Panc1 (cell line): Measurements from ENCODE around the gene TTLL6. TPM values are rescaled to one million over a fixed set of nuclear protein-coding genes. Genes with fewer than 3 reads are reported as not detected.

Experiments
- ATAC-seq: fragments of 200-7000 bp; cut with Tn5 transposase; 2 replicates; pipeline ENCODE4 v1.9.1; 2020; ENCODE audit warnings: mild to moderate bottlenecking, moderate library complexity
- BruUV-seq: library from RNA; stranded (reverse); fragments of 400-500 nt; replicated peaks from 2 replicates; lab custom pipeline; 2021; lab: Mats Ljungman, UMichigan
- CTCF ChIA-PET: fragments of 300-600 bp; sonication (Branson Sonifier 250); formaldehyde crosslinking; loops from one replicate; lab custom pipeline; 2022; ENCODE audit warnings: antibody characterized with exemption; lab: Charles Lee
- POLR2A ChIA-PET: fragments of 300-600 bp; sonication (Branson Sonifier 250); formaldehyde crosslinking; loops from one replicate; lab custom pipeline; 2022; ENCODE audit warnings: antibody characterized with exemption; lab: Charles Lee
- DNase-seq: peaks from one replicate; pipeline ENCODE4 v3.0.0-alpha.2; 2010; ENCODE audit warnings: low read depth, low spot score
- H3K27ac ChIP-seq: 2 replicates; pipeline ENCODE4 v1.5.1; 2011; ENCODE audit warnings: mild to moderate bottlenecking, low read length, inconsistent platforms
- H3K27me3 ChIP-seq: fragments of 200-500 bp; sonication (Bioruptor generic); 2 replicates; pipeline ENCODE4 v1.6.0; 2014; ENCODE audit warnings: low read length, inconsistent platforms; ENCODE audit not compliant: control insufficient read depth, insufficient read depth
- H3K36me3 ChIP-seq: fragments of 200-500 bp; sonication (Bioruptor generic); 2 replicates; pipeline ENCODE4 v1.5.1; 2014; ENCODE audit warnings: inconsistent platforms, mild to moderate bottlenecking, low read length, moderate library complexity; ENCODE audit not compliant: control insufficient read depth, insufficient read depth
- H3K4me1 ChIP-seq: 2 replicates; pipeline ENCODE4 v1.5.1; 2011; ENCODE audit warnings: inconsistent platforms, mild to moderate bottlenecking, low read length, moderate library complexity; ENCODE audit not compliant: control insufficient read depth, insufficient read depth
- H3K4me3 ChIP-seq, 2 experiments: 2 replicates each; pipeline ENCODE4 v1.5.1; 2011 to 2012; ENCODE audit warnings: low read depth in 2 of 2, low read length in 2 of 2, mild to moderate bottlenecking in 2 of 2, inconsistent platforms in 1 of 2, moderate library complexity in 1 of 2
- H3K9me3 ChIP-seq: fragments of 200-500 bp; sonication (Bioruptor generic); 2 replicates; pipeline ENCODE4 v1.5.1; 2014; ENCODE audit warnings: low read depth, mild to moderate bottlenecking, inconsistent platforms, low read length, moderate library complexity; ENCODE audit not compliant: control insufficient read depth, insufficient read depth
- POLR2AphosphoS5 ChIP-seq: IDR thresholded peaks from 2 replicates; pipeline ENCODE4 v1.6.1; 2012; ENCODE audit warnings: mild to moderate bottlenecking, low read depth, low read length, moderate library complexity
- SIN3A ChIP-seq: IDR thresholded peaks from 2 replicates; pipeline ENCODE4 v1.6.1; 2012; ENCODE audit warnings: low read depth, mild to moderate bottlenecking, low read length, moderate library complexity, borderline replicate concordance; ENCODE audit not compliant: insufficient read depth
- TCF7L2 ChIP-seq: IDR thresholded peaks from 2 replicates; pipeline ENCODE4 v1.6.1; 2011; ENCODE audit warnings: mild to moderate bottlenecking, low read depth, low read length, inconsistent platforms
- in situ Hi-C: cut with HindIII; loops from 2 replicates; pipeline ENCODE4 v1.10.0; 2016; ENCODE audit warnings: low sequenced_read_pairs, low pct_unique_long_range_greater_than_20kb
- intact Hi-C: fragments of 100-400 bp; cut with micrococcal nuclease; formaldehyde crosslinking; loops from one replicate; pipeline ENCODE4 v1.10.0; 2022; ENCODE audit not compliant: unreplicated experiment
- total RNA-seq: library from RNA; stranded (reverse); gene quantifications from one replicate; pipeline ENCODE4 v1.2.1, GENCODE V29; 2021; ENCODE audit not compliant: unreplicated experiment
- TF ChIP-seq, protein P1 (sequence below), 2 experiments: IDR thresholded peaks; 2 replicates each; pipeline ENCODE4 v1.6.1; 2011 to 2012; ENCODE audit warnings: low read depth in 2 of 2, control low read depth in 1 of 2, low read length in 1 of 2, mild to moderate bottlenecking in 1 of 2, moderate library complexity in 1 of 2; ENCODE audit not compliant: insufficient read depth in 1 of 2
- TF ChIP-seq, protein P2 (sequence below): fragments of 450-650 bp; IDR thresholded peaks from 2 replicates; pipeline ENCODE4 v1.5.1; 2017; ENCODE audit warnings: mild to moderate bottlenecking

TTLL6 gene
- total RNA-seq, 1 experiment from 2014 or later, result 2.5 TPM

DNA sequence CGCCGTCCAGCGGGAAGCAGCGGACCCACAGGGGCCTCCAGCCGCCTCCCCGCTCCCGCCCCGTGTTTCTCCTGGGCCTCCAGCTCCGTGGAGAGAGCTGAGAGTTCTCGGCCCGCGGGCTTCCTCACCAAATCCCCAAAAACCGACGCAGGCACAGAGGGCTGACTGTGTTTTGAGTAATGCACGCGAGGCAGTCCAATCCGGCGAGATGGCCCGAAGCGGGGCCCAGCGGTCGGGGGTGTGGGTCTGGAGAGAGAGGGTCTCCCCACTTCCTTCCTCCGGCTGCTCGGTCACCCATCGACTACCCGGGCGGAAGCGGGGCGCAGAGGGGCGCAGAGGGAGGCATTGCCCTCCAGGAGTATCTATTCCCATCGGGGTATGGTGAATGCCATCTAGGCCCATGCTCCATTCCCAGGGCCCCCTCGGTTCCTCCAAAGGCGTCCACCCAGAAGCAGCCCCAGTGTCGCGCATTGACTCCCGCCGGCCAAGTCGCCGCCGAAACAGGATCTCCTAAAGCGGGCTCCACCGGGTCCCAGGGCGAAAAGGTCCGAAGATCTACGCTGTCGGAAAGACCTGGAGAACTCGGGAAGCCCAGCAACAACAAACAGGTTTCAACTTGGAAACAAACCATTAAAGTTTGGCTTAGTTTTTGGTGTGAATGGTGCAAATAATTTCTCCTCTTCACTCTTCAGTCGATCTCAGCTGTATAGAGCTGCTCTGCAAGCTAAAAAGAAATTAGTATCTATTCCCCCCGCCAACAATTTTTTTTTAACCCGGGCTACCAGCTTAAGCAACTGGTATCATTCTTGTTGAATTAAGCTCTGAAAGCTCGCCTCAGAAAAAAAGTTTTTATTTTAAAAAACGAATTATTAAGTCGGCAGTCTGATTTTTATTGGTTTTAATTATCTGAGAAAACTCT, 69.3 kb downstream of the TTLL6 start:
- H3K4me3 ChIP-seq, result no peak overlapping the region
- H3K27me3 ChIP-seq, result peaks cover 4% of the 10 kb centered on the region; the same call in 1 of the 2 replicates
- in situ Hi-C loops, result no loop called here
- ATAC-seq (no peak), DNase-seq (no peak)
- CTCF ChIA-PET, result interaction anchor here (0.7 kb wide), 1 partner anchor 74 kb away, joined by 3 read pairs; no protein-coding TSS in a partner anchor
- no peaks in the 10 kb centered on the region for H3K36me3 ChIP-seq
- intact Hi-C loops, result no loop called here
- POLR2A ChIA-PET, result interaction anchor here (0.5 kb wide), 1 partner anchor 1055 kb away, joined by 3 read pairs; no protein-coding TSS in a partner anchor
- peaks cover 5% of the 10 kb centered on the region for H3K4me1 ChIP-seq
- no TSS peak for BruUV-seq
- no peaks in the 10 kb centered on the region for H3K9me3 ChIP-seq
- no peak overlapping the region for H3K27ac ChIP-seq
- TF ChIP-seq, protein P1, sequence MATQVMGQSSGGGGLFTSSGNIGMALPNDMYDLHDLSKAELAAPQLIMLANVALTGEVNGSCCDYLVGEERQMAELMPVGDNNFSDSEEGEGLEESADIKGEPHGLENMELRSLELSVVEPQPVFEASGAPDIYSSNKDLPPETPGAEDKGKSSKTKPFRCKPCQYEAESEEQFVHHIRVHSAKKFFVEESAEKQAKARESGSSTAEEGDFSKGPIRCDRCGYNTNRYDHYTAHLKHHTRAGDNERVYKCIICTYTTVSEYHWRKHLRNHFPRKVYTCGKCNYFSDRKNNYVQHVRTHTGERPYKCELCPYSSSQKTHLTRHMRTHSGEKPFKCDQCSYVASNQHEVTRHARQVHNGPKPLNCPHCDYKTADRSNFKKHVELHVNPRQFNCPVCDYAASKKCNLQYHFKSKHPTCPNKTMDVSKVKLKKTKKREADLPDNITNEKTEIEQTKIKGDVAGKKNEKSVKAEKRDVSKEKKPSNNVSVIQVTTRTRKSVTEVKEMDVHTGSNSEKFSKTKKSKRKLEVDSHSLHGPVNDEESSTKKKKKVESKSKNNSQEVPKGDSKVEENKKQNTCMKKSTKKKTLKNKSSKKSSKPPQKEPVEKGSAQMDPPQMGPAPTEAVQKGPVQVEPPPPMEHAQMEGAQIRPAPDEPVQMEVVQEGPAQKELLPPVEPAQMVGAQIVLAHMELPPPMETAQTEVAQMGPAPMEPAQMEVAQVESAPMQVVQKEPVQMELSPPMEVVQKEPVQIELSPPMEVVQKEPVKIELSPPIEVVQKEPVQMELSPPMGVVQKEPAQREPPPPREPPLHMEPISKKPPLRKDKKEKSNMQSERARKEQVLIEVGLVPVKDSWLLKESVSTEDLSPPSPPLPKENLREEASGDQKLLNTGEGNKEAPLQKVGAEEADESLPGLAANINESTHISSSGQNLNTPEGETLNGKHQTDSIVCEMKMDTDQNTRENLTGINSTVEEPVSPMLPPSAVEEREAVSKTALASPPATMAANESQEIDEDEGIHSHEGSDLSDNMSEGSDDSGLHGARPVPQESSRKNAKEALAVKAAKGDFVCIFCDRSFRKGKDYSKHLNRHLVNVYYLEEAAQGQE (IDR thresholded peaks at IDR 0.05; ENCODE audit: insufficient read depth in 1 of 2, low read depth in 2 of 2, low read length in 1 of 2), result no peak
- TF ChIP-seq TCF7L2 (no peak), POLR2AphosphoS5 (no peak), SIN3A (no peak)
- TF ChIP-seq, protein P2, sequence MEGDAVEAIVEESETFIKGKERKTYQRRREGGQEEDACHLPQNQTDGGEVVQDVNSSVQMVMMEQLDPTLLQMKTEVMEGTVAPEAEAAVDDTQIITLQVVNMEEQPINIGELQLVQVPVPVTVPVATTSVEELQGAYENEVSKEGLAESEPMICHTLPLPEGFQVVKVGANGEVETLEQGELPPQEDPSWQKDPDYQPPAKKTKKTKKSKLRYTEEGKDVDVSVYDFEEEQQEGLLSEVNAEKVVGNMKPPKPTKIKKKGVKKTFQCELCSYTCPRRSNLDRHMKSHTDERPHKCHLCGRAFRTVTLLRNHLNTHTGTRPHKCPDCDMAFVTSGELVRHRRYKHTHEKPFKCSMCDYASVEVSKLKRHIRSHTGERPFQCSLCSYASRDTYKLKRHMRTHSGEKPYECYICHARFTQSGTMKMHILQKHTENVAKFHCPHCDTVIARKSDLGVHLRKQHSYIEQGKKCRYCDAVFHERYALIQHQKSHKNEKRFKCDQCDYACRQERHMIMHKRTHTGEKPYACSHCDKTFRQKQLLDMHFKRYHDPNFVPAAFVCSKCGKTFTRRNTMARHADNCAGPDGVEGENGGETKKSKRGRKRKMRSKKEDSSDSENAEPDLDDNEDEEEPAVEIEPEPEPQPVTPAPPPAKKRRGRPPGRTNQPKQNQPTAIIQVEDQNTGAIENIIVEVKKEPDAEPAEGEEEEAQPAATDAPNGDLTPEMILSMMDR, result no peak

DNA sequence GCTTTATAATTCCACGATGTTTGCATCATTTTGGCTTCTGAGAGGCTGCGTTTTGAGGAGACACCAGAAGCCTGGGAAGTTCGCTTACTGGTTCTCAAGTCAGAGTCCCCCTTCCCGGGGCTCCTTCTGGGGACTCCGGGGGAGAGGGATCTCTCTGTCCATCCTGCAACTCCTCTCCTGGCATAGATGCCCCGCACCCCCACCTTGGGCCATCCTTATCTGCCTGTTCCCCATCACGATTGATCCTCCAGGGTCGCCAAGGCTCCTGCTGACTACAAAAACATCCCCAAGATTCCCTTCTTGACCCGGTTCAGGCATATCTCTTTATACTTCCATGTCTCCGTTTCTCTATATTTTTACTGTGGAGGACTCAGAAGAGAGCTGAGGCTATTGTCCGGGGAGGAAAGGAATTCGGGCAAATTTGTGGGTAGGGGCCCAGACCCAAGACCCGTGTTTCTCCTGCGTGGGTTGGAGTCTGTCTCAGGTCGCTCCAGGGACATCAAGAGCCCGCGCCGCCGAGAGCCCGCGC, 70.0 kb downstream of the TTLL6 start:
- POLR2A ChIA-PET, result interaction anchor here (0.6 to 0.7 kb wide), 2 partner anchors 126 to 1945 kb away, joined by 6 to 10 read pairs; no protein-coding TSS in a partner anchor
- intact Hi-C loops, result no loop called here
- TF ChIP-seq, protein P1 (IDR thresholded peaks at IDR 0.05; ENCODE audit: insufficient read depth in 1 of 2, low read depth in 2 of 2, low read length in 1 of 2), result no peak
- TF ChIP-seq POLR2AphosphoS5 (no peak), TCF7L2 (no peak), SIN3A (no peak)
- TF ChIP-seq, protein P2, result no peak
- CTCF ChIA-PET, result interaction anchor here (0.6 to 0.7 kb wide), 3 partner anchors 73 to 395 kb away, joined by 3 to 12 read pairs (median 4); no protein-coding TSS in a partner anchor
- Histone ChIP-seq H3K9me3 (no peaks in the 10 kb centered on the region), H3K36me3 (no peaks in the 10 kb centered on the region), H3K27me3 (peaks cover 4% of the 10 kb centered on the region; the same call in 1 of the 2 replicates), H3K4me3 (no peak overlapping the region), H3K27ac (no peak overlapping the region), H3K4me1 (peaks cover 5% of the 10 kb centered on the region)
- ATAC-seq, result no peak
- BruUV-seq, result no TSS peak
- in situ Hi-C loops, result no loop called here
- DNase-seq, result no peak
